Stimulated activated CD4-positive, alpha-beta T cell treated with anti-CD3 and anti-CD28 coated beads, Interleukin-15, amount 100 ng/mL, for 1 hour (primary cell): Measurements from ENCODE around the gene FOXD2.

Experiments
- DNase-seq, 2 donors: peaks; one replicate each; pipeline ENCODE4 v3.0.0-alpha.2; 2020; ENCODE audit warnings: low read depth in 1 of 2, low spot score in 1 of 2

The FOXD2 gene

DNA sequence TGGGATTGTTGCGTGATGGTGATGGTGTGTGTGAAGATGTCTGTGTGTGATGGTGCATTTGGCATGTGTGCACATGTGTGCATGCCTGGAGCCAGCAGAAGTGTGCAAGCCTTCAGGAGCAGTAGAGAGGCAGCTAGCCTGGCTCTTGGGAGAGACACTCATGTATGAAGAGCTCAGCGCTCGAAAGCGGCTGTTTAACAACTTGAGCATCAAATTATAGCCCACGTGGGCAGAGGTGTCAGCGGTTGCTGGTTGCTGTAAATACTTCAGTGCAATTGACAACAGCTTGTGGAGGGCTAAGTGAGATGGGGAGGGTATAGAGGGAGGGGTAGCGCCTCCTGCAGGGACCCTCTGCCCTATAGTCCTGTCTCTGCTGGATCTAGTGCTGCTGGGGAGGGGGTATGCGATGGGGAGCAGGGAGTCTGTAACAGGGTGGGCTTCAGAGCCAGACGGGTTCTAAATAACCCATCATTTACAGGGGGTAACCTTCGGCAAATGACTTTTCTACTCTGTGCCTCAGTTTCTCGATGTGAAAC lies 21.5 kb downstream of the FOXD2 start:
- no peak for DNase-seq

DNA sequence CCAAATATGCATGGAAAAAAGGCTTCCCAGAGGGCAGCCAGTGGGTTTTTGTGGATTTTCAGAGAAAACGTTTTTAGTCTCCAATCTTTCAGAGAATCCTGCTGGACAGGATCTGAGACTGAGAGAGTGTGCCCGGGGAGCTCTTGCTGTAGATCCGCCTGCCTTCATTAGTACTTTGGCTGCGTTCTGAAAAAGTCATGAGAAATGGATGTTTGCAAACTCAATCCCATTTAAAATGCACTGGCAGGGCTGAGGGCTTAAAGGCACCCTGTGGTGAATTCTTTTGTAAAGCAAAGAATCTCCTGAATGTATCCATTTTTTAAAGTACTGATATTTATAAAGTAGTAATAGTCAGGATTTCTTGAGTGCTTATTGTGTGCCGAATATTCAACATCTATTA lies 22.2 kb downstream of the FOXD2 start:
- no peak for DNase-seq

DNA sequence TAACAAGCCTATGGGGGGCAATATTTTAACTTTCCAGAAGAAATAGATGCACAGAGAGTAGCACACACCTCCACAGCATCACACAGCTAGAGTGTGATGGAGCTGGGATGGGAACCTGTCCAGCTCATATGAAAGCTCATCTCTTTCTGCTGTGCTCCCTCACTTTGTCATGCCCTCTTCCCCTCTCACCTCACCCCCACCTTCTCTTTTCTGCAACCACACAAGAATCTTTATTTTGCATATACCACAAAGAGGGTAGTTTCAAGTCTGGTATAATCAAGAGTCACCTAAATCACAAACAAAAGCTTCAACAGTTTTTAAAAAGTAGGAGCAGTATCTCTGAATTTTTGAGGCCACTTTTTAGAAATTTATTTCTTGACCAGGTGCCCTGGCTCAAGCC lies 22.6 kb downstream of the FOXD2 start:
- DNase-seq: no peak

DNA sequence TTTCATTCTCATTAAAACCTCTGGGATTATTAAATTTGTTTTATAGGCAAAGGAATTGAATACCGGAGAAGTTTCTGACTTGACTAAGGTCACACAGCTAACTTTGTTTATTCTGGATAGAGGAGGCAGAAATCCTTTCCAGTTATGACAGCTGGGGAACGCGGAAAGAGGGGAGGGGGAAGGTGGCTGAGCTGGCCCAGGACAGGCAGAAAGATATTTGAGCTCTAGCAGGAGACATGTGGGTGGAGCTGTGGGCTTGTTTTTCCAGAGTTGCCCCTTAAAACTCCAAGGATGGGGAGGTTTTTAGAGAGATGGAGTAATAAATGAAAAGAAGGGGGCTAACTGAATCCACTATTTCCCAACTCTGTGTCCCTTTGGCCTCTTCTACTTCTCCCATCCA lies 27.8 kb downstream of the FOXD2 start:
- no peak for DNase-seq

DNA sequence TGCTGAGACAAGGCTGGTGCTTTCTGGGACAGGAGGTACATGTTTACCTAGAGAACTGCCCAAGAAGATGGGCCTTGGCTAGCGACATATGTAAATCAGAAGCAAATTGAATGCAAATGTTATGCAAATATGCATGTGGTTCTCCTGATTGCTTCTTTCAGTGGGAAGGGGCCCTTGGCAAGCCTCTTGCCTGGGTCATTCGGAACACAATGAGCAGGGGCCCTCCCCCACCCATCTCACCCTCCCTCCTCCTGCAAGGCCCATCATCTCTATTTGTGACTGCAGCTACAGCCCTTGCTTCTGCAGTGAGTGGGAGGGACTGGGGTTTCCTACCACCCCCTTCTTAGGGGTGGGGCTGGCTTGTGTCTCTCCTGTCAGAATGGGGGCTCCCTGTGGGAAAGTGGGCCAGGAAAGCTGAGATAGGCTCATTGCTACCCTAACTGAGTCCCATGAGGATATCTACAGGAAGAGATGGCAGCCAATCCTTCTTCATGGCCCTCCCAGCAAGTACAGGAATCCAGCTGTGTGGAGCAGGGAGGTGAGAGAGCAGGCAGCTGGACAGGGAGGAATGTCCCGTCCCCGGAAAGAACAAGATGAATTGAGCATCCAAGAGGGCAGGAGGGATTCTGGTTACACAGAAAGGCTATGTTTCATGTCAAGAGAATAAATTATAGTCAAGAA lies 31.0 kb downstream of the FOXD2 start:
- DNase-seq: no peak

DNA sequence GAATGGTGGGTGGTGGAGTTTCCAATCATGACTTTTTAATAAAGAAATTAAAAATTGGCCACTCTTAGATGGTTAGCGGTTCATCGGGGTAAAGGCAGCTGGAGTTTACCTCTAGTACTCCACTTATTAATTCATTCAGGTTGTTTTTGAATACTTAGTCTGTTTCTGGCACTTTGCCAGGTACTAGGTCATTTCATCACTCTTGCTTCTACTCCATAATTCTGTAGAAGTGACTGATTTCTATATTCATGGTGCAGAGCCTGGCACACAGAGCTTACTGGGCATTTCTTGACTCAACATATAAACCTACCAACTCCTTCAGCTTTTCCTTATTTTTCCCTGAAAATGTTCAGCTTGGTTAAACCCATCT lies 31.5 kb downstream of the FOXD2 start:
- DNase-seq: no peak

DNA sequence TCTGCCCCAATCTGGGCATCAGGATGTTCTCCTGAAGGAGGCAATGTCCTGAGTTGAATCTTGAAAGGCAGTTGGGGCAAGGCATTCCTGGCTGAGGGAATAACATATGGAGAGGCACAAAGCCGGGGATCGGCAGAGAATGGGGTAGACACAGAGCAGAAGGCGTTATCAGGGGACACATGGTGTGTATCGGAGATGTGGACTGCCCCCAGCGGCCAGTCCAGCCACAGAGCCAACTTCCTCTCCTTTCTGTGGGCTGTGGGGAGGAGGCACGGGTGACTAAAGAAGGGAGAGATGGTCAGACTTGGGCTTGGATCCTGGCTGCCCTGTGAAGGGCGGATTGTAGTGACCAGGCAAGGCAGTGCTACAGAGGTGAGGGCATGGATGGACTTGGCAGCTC lies 32.1 kb downstream of the FOXD2 start:
- DNase-seq: no peak

DNA sequence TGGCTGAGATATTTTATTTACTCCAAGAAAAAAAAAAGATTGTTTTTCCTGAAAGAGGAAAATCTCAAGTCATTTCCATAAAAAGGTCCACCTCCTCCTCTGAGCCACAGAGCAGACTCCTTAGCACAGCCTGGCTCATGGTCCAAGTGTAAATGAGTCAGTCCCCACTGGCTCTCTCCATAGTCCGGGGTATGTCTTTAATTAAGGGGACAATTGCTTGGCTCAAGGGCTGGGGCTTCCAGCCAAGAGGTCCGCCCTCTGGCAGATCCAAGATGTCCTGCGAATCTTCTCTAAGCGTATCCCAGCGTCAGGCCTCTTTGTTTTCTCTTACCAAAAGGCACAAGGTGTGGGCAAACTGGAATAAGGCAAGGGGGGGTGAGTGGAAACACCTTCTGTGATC lies 33.3 kb downstream of the FOXD2 start:
- no peak for DNase-seq

DNA sequence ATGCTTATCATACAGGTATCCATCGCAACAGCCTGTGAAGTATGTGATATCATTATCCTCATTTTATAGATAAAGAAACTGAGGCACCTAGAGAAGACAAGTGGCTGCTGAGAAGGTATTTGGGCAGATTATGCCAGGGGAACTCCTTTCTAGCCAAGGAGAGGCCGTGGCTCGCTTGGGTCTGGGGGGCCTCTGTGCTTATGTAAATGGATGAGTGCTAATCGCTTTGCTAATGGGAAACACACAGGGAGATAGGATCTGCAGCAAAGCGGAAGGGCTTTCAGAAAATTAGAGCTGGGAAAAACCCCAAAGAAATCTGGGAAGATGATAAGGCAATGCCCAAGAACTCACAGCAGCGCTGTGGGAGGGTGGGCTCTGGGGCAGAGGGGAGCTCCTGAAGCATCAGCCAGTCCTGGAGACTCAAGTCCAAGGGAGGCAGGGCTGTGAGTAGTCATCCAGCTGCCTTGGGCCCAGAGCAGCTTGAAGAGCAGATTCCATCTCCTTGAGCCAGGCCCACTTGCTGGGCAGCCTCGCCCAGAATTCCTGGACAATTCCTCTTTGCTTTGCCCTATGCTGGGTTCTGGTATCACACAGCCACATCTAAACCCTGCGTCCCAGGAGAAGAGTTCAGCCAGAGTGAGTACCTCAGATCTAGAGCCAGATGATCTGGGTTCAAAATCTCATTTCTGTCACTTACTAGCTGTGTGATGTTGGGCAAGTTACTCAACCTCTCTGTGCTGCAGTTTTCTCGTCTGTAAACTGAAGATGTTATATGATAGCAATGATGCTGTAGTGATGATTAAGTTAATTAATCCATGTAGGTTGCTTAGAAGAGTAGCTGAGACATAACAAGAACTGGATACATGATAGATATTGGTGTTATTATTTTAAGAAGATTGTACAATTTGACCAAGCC lies 36.7 kb downstream of the FOXD2 start:
- no peak for DNase-seq

DNA sequence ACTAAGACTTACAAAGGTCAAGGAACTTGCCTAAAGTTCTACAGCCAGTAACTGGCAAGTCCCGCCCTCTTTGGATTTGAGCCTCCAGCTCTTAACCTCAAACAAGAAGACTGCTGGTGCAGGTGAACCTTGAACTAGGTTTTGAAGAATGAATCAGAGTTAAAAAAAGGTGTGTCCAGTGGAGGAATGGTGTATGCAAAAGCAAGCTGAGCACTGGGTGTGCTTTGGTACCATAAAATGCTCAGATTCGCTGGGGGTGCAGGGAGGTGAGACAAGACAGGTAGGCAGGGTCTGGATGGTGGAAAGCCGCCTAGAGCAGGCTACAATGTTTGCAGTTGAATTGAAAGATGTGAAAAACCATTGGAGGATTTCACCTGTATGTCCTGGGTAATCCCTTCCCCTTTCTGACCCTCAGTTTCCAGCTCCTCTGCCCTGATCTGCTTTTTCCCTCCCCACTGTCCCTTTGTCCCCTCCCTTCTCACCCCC lies 39.8 kb downstream of the FOXD2 start:
- DNase-seq: no peak

DNA sequence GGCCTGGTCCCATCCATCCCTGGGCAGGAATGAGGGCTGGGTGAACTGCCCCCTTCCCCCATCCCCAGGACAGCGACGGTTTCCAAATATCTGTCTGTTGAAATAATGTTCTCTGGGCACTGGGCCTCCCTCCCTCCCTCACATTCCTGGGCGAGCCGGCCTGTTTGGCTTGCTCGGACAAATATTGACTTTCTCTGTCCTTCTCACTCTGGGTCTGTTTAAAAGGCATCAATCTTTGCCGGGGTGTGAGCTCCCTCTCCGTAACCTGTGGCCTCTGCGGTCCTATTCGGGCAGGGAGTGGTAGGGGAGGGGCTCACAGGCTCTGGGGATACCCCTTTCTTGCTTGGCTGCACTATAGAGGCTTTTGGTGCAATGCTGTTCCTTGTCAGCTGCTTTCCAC lies 40.2 kb downstream of the FOXD2 start:
- DNase-seq: no peak

DNA sequence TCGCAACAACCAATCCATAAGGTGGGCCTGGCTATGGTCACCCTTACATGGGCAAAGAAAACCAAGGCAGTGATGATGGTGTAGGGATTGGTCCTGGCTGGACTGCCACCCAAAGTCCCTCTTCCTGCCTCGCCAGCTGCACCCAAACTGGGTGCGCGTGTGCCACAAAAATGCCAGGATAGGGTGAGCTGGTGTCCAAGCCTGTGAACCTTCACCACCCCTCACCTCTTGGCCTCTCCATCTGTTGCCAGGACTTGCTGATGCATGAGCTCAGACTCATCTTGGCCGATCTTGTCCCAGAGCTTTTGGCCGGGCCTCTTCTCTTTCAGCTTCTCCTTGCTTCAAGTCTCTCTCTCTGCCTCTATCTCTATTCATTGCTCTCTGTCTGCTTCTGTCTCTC lies 41.8 kb downstream of the FOXD2 start:
- no peak for DNase-seq

DNA sequence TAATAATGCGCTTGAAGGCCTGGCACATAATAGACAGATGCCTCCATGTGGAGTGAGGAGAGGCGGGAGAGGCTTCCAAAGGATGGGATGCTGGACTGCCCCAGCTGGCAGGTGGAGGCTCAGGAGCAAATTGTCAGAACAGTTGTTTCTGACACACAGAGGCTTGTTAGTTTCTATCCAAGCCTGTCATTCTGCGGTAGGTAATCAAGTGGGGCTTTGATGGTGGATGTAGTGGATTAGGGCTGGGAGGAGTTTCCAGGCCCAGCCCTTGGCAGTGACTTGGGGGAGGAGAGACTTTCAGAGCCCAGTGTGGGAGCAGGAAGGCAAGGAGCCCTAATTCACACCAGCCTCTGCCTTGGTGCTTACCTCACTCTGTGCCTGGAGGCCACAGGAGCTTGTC lies 44.1 kb downstream of the FOXD2 start:
- DNase-seq: no peak

DNA sequence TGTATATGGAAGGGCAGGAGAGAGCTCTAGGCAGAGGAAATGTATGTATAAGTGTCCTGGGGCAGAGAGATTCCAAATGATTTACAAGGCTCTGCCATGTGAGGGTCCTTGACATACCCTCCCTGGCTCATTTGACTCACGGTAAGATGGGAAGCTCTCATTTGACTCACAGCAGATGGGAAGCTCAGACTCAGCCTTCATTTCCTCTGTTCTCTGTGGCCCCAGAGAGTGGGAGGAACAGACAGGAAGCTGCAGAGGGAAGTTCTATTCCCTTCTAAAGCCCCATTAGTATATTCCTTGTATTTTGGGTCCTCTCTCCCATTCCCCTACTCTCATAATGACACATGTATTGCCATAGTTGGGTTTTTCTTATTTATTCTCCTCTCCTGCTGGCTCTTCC lies 44.9 kb downstream of the FOXD2 start:
- no peak for DNase-seq

DNA sequence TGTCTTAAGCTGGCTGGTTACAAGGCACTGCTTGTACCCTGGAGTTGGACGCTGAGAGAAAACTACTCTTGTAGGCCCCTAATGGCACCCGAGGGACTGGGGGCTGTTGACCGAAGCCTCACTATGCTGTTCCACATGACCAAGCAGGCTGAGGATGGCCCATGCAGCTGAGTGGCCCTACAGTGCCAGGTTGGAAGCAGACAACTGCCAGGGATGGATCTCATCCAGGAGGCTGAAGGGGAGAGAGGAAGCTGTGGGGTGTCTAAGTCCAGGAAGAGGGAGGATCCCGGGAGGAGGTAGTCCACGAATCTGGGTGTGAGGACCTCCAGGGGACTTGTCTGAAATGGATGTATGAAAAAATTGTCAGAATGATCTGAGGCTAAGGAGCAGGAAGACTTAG lies 45.8 kb downstream of the FOXD2 start:
- DNase-seq: no peak

DNA sequence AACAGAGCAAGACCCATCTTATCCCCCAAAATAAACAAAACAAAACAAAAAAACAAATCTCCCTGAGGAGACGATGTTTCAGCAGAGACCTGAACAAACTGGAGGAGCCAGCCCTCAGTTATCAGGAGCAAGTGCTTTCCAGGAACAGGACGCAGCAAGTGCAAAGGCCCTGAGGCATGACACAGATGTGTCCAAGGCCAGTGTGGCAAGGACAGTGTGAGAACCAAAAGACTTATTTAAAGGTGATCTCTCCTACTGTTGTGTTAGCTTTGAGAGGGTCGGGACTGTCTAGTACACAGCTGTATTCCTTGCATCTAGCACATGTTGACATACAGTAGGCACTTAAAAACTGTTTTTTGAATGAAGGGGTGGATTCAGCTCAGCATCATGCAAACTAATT lies 48.0 kb downstream of the FOXD2 start:
- DNase-seq: no peak

DNA sequence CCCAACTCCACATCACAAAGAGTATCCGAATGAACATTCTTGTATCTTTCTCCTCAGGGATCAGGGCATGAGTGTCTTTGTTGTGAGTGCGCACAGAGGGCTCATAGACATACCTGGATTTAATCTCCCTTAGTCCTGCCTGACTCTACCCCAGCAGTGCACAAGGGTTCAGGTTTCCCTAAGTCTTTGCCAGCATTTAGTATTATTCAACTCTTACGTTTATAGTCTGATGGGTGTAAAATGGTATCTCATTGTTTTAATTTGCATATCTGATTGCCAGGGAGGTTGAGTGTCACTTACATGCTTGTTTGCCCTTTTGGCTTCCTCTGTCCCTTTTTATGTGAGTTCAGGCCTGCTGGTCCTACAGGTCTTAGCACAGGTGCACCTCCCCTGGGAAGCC lies 49.5 kb downstream of the FOXD2 start:
- no peak for DNase-seq

DNA sequence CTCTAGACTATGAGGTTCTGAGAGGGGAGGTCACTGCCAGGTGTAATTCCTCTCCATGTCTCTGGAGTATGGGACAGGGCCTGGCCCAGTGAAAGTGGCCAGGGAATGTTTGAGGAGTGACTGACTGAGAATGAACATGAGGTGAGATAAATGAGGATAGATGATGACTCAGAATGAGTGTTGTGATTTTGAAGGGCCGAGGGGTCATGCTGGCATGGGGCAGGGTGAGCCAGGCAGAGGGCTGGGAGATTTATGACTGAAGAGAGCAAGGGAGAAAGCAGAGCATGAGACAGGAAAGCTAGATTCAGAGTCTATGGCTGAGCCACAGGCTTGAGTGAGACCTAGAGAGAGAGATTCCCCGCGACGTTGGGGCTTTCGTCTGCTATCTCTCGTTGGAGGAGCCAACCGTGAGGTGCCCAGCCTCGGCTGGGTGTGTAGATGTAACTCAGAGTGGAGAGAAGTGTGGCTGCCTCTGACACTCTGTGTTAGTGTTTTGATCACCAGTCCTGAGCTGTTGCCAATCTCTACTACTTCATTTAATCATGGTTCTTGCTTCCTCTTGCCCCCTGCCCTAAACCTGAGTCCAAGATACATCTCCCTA lies 50.1 kb downstream of the FOXD2 start:
- DNase-seq: no peak
